ENCODE results near the gene ZNF282. TPM values are rescaled to one million over a fixed set of nuclear protein-coding genes. Genes with fewer than 3 reads are reported as not detected.

The ZNF282 gene
- total and polyA plus RNA-seq, 9 of the 15 experiments (the other 6 are each of a cell fraction or from before 2014, with no cell fraction given) = 0.76 to 58.6 (median 17.4) TPM

- no peak overlapping the region for H2AFZ ChIP-seq (ENCODE audit: low read depth, low read length)
- peaks cover 81% of the 10 kb centered on the region for H3K36me3 ChIP-seq (ENCODE audit: control insufficient read depth, insufficient read depth, low read length)
- ChIA-PET POLR2A (no interaction called here), CTCF (ENCODE audit: low intra/inter-chr PET ratio) (no interaction called here)
- in situ Hi-C loops (cut with MboI) (no loop called here), intact Hi-C loops (cut with micrococcal nuclease) (no loop called here)
- no peaks in the 10 kb centered on the region for H3K79me2 ChIP-seq (ENCODE audit: control insufficient read depth, insufficient read depth, low read length)
- no peaks in the 10 kb centered on the region for H3K4me1 ChIP-seq (replicated peaks in 1 of 2; ENCODE audit: control insufficient read depth in 2 of 2, insufficient read depth in 2 of 2, low read length in 2 of 2)
- no peak overlapping the region; the same call in 2 of the 3 replicates for H3K27ac ChIP-seq (ENCODE audit: extremely low read depth, low read depth, low read length)
- no peaks in the 10 kb centered on the region for H4K20me1 ChIP-seq (replicated peaks; ENCODE audit: control insufficient read depth, insufficient read depth, low read length)
- WGBS (ENCODE audit: insufficient coverage, low coverage, missing lambda C conversion rate) = 79% methylated on average over 9 of the region's 9 CpGs
- no peak for DNase-seq (ENCODE audit: extremely low read depth in 1 of 4, low spot score in 3 of 4)
- no peak for TF ChIP-seq KDM4B (IDR thresholded peaks at IDR 0.05; ENCODE audit: borderline replicate concordance in 2 of 2, low read depth in 1 of 2)
- TF ChIP-seq ZNF398 (CRISPR knock-in tag; IDR thresholded peaks at IDR 0.05) = no peak
- TF ChIP-seq L3MBTL2 (IDR thresholded peaks at IDR 0.05) = no peak
- TF ChIP-seq MXD1 (CRISPR knock-in tag; IDR thresholded peaks at IDR 0.05; ENCODE audit: borderline replicate concordance, poor library complexity, severe bottlenecking) = no peak
- TF ChIP-seq JUN (IDR thresholded peaks at IDR 0.05; ENCODE audit: borderline replicate concordance, low read depth, low read length) = 0 out of 2 replicates have a peak, but pooled peaks have one; percentile 33
- no peak for TF ChIP-seq JUN (CRISPR knock-in tag; IDR thresholded peaks at IDR 0.05; ENCODE audit: borderline replicate concordance)
- TF ChIP-seq SOX6 (IDR thresholded peaks at IDR 0.05) = no peak
- peak; percentile 77 for TF ChIP-seq ATF3 (IDR thresholded peaks at IDR 0.05)
- no peak for TF ChIP-seq ATF3 (CRISPR knock-in tag; conservative IDR thresholded peaks at IDR 0.05)
- 0 out of 2 replicates have a peak, but pooled peaks have one; percentile 8 for TF ChIP-seq JUND (IDR thresholded peaks at IDR 0.05; ENCODE audit: borderline replicate concordance, low read depth, low read length)
- no peak for TF ChIP-seq JUND (tag; IDR thresholded peaks at IDR 0.05; ENCODE audit: borderline replicate concordance, low read depth, low read length)
- peak; percentile 43; the same call in 1 of the 2 replicates for TF ChIP-seq CEBPG (CRISPR knock-in tag; IDR thresholded peaks at IDR 0.05)
- peak in 1 of 2 experiments; percentile 94; a peak in 2 of 4 replicates for TF ChIP-seq CEBPG (tag; conservative IDR thresholded peaks at IDR 0.05 in 1 of 2, IDR thresholded peaks at IDR 0.05 in 1 of 2)
- BruUV-seq (replicated peaks) = no TSS peak
- no peaks in the 10 kb centered on the region for H3K27me3 ChIP-seq (ENCODE audit: control insufficient read depth in 2 of 2, insufficient read depth in 2 of 2, low read length in 2 of 2)
- ATAC-seq = peak; percentile 68
- no peaks in the 10 kb centered on the region for H3K9me3 ChIP-seq (replicated peaks; ENCODE audit: control insufficient read depth, insufficient read depth, low read depth, low read length)
- no peak for FAIRE-seq
- H3K9me1 ChIP-seq (ENCODE audit: control insufficient read depth, insufficient read depth, low read length) = no peaks in the 10 kb centered on the region
- no peak overlapping the region for H3K9ac ChIP-seq (ENCODE audit: insufficient read depth in 1 of 2, low read depth in 2 of 2, low read length in 2 of 2)
- H3K4me3 ChIP-seq = no peak overlapping the region
- no peak overlapping the region for H3K4me2 ChIP-seq (ENCODE audit: insufficient read depth, low read length)
Measured at GRCh38 chr7:149171892-149172533, 23.3 kb upstream of the ZNF282 start.
